HCT116 (cell line): Measurements from ENCODE around the gene LDB2.

Experiments
- ATF3 ChIP-seq: IDR thresholded peaks from 2 replicates; pipeline ENCODE4 v1.6.1; 2012
- ZNF274 ChIP-seq: fragments of 200-500 bp; sonication (Bioruptor generic); IDR thresholded peaks from 2 replicates; pipeline ENCODE4 v1.6.1; 2014; ENCODE audit warnings: mild to moderate bottlenecking, low read depth, low read length, inconsistent platforms

GRCh38 chr4:16670727-16671126, 227.7 kb downstream of the LDB2 start:
- TF ChIP-seq ZNF274 (no peak), ATF3 (no peak)
